ENCODE data around the gene UBTD1.

Gene UBTD1

DNA sequence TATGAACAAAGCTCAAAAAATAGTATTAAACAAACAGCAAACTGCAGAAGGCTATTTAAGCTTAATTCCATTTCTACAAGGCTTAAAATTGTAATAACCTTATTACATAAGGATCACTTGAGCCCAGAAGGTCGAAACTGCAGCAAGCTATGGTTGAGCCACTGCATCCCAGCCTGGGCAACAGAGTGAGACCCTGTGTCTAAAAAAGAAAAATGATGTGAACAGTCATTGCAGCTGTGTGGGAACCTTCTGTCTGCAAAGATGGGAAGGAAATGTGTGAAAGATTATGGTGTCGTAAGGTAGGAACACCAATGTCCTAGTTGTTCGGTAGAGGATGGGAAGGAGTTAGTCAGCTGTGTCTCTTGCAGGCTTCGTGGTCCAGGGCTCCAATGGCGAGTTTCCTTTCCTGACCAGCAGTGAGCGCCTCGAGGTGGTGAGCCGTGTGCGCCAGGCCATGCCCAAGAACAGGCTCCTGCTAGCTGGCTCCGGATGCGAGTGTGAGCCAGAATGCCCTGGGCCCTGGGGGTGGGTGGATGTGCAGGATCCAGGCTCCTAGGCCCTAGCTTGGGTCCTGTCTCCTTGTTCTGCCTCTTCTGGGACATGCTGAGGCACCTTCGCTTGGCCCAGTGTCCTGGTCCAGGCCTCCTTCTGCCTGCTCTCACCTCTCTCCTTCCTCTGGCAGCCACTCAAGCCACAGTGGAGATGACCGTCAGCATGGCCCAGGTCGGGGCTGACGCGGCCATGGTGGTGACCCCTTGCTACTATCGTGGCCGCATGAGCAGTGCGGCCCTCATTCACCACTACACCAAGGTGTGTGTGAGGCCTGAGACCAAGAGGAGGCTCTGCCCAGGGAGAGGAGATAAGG, 99.9 kb downstream of the UBTD1 start:
- TF ChIP-seq, protein P1, sequence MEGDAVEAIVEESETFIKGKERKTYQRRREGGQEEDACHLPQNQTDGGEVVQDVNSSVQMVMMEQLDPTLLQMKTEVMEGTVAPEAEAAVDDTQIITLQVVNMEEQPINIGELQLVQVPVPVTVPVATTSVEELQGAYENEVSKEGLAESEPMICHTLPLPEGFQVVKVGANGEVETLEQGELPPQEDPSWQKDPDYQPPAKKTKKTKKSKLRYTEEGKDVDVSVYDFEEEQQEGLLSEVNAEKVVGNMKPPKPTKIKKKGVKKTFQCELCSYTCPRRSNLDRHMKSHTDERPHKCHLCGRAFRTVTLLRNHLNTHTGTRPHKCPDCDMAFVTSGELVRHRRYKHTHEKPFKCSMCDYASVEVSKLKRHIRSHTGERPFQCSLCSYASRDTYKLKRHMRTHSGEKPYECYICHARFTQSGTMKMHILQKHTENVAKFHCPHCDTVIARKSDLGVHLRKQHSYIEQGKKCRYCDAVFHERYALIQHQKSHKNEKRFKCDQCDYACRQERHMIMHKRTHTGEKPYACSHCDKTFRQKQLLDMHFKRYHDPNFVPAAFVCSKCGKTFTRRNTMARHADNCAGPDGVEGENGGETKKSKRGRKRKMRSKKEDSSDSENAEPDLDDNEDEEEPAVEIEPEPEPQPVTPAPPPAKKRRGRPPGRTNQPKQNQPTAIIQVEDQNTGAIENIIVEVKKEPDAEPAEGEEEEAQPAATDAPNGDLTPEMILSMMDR (IDR thresholded peaks at IDR 0.05; ENCODE audit: insufficient read depth, low read length, poor library complexity, severe bottlenecking) = no peak
- no peaks in the 10 kb centered on the region; the same call in 1 of the 2 replicates for H3K27me3 ChIP-seq (replicated peaks; ENCODE audit: control insufficient read depth, insufficient read depth, low read length)
- no peak for DNase-seq (ENCODE audit: extremely low read depth, insufficient read length)
- H3K36me3 ChIP-seq (ENCODE audit: control insufficient read depth, insufficient read depth, low read length) = no peaks in the 10 kb centered on the region
- no peak overlapping the region for H3K4me3 ChIP-seq (replicated peaks; ENCODE audit: low read depth, low read length)

DNA sequence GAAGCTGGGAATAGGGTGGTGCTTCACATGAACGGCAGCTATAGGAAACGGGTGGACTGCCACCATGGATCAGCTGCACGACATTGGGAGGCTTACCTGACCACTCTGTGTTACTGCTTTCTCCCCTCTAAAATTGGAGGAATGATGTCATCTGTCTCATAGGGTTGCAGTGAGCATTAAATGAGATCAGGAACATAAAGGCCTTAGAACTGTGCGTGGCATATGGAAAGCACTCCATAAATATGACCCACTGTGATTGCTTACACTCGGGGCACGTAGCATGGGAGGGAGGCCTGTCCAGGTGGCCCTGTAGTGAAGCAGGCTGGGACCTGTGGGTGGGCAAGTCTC, 100.5 kb downstream of the UBTD1 start:
- no peaks in the 10 kb centered on the region for H3K36me3 ChIP-seq (ENCODE audit: control insufficient read depth, insufficient read depth, low read length)
- no peaks in the 10 kb centered on the region; the same call in 1 of the 2 replicates for H3K27me3 ChIP-seq (replicated peaks; ENCODE audit: control insufficient read depth, insufficient read depth, low read length)
- no peak overlapping the region for H3K4me3 ChIP-seq (replicated peaks; ENCODE audit: low read depth, low read length)
- TF ChIP-seq, protein P1 (IDR thresholded peaks at IDR 0.05; ENCODE audit: insufficient read depth, low read length, poor library complexity, severe bottlenecking) = no peak
- DNase-seq (ENCODE audit: extremely low read depth, insufficient read length) = no peak

DNA sequence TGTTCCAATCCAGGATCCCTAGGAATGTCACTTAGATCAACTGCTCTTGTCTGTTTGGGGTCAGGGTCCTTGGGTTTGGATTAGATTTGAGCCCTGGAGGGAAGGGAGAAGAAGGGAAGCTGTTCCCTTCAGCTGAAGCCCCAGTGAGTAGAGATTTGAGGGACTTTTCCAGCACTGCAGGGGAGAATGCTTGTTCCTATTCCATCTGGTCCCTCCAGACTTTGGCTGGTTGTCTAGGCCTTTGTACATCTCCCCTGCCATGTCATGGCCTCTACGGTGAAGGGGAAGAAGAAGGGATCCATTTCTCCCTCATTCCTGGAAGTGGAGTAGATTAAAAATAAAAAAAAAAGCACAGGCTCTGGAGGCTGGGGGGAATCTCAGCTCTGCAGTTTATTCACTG, 101.9 kb downstream of the UBTD1 start:
- no peak for DNase-seq (ENCODE audit: extremely low read depth, insufficient read length)
- Histone ChIP-seq H3K27me3 (replicated peaks; ENCODE audit: control insufficient read depth, insufficient read depth, low read length) (no peaks in the 10 kb centered on the region; the same call in 1 of the 2 replicates), H3K36me3 (ENCODE audit: control insufficient read depth, insufficient read depth, low read length) (no peaks in the 10 kb centered on the region), H3K4me3 (replicated peaks; ENCODE audit: low read depth, low read length) (no peak overlapping the region)
- TF ChIP-seq, protein P1 (IDR thresholded peaks at IDR 0.05; ENCODE audit: insufficient read depth, low read length, poor library complexity, severe bottlenecking) = no peak

DNA sequence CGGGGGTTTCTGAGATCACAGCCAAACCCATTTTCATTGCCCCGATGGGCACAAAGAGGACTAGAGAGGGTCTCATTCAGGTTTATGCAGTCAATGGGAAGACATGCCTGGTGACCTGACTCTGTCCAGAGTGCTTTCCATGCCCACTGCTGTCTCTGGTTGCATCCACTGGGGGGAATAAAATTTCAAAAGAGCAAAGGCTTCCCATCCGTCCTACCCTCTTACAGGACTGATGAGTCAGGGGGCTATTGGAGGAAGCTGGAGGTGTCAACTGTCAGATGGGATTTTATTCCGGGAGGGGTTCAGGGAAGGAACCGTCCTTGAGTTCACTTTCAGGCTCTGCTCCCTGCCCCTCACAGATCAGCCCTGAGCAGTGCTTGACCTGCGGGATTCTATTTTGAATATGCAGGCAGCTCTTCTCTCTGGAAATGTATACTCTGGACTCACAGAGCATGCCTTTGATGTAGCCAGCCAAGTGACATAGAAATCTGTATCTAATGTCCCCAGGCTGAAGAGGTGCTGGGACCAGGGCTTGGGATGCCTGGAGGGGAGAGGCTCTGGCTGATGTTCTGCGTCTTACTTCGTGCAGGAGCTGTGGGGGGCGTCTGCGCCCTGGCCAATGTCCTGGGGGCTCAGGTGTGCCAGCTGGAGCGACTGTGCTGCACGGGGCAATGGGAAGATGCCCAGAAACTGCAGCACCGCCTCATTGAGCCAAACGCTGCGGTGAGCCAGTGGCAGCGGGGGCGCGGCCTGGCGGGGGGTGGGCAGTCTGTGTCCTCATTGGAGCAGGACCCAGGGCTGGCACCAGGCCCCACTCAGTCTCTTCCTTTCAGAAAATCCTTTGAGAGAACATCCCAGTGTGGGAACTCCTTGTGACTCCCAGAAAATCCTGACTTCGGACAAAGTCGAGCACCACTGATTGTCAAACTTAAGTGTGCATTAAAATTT, 102.8 kb downstream of the UBTD1 start:
- Histone ChIP-seq H3K27me3 (replicated peaks; ENCODE audit: control insufficient read depth, insufficient read depth, low read length) (no peaks in the 10 kb centered on the region; the same call in 1 of the 2 replicates), H3K36me3 (ENCODE audit: control insufficient read depth, insufficient read depth, low read length) (no peaks in the 10 kb centered on the region), H3K4me3 (replicated peaks; ENCODE audit: low read depth, low read length) (no peak overlapping the region)
- DNase-seq (ENCODE audit: extremely low read depth, insufficient read length) = no peak
- TF ChIP-seq, protein P1 (IDR thresholded peaks at IDR 0.05; ENCODE audit: insufficient read depth, low read length, poor library complexity, severe bottlenecking) = no peak

DNA sequence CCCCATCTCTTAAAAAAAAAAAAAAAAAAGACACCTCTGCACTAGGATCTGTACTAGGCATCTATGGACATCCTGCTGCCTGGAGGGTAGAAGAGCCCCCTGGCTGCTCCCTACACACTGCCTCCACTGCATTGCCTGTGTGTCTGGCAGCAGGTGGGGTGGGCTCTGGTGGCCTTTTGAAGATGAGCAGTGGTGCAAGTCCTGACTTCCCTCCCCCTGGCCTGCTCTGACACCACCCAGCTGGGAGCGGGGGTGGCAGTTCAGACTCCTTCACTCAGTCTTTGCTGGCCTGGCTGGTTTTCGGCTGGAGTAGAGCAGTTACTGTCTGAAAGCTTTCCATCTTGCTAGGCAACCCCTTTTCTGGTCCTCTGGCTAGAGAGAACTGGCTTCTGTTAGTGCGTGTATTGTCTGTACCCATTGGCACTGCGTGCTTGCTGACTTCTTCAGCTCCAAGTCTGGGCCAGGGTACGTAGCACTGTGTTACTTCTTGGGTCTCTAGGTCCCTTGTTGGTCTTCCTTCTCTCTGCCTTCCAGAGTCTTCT, 108.4 kb downstream of the UBTD1 start:
- Histone ChIP-seq H3K36me3 (ENCODE audit: control insufficient read depth, insufficient read depth, low read length) (no peaks in the 10 kb centered on the region), H3K4me3 (replicated peaks; ENCODE audit: low read depth, low read length) (no peak overlapping the region), H3K27me3 (replicated peaks; ENCODE audit: control insufficient read depth, insufficient read depth, low read length) (no peaks in the 10 kb centered on the region)
- TF ChIP-seq, protein P1 (IDR thresholded peaks at IDR 0.05; ENCODE audit: insufficient read depth, low read length, poor library complexity, severe bottlenecking) = no peak
- DNase-seq (ENCODE audit: extremely low read depth, insufficient read length) = no peak
